ENCODE data around the gene ACYP2.
A peak's percentile ranks its signal among the peaks of the same experiment; 100 is the strongest.
"Not testable (repeated sequence)": the region's sequence is repeated elsewhere in the genome, so short reads cannot be mapped to it uniquely, and the experiment has no call there.

ACYP2 gene

DNA sequence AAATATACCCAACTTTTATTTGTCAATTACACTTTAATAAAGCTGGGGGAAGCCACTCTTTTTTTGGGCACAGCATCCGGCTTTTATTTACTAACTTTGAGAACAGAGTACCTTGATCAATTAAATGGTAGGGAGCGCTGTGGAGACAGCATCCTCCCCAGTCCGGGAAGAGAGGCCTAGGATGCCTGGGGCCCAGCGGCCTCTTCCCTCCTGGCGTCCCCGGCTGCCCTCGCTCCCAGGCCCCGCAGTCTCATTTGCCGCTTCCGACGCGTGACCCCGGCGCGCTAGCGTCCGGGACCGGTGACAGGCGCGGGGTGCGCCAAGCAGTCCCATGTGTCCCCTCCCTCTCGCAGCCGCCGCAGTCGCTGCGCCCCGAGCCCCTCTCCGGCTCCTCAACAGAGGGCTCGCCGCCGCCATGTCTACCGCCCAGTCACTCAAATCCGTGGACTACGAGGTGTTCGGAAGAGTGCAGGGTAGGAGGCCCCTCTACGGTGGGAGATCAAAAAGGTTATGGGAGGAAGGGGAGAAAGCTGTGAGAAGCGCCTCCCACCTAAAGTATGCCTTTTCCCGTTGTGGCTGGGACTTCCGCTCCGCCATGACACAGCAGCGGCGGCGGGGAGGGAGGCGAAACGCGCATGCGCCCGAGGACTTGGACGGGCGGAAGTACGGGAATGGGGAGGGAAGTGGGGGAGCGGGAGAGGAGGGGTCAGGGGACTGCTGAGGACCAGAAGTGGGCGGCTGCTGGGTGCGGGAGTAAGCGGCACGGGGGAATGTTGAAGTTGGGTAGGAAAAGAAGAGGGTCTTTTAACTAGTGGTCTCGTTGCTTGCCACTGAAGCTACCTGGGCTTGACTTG, at the start of gene ACYP2:
Gene ACYP2, plus strand, starts transcription at position 332 of the 854 bp plus-strand sequence.
- DNase-seq: peak; percentile 83 to 90 (median 86)

DNA sequence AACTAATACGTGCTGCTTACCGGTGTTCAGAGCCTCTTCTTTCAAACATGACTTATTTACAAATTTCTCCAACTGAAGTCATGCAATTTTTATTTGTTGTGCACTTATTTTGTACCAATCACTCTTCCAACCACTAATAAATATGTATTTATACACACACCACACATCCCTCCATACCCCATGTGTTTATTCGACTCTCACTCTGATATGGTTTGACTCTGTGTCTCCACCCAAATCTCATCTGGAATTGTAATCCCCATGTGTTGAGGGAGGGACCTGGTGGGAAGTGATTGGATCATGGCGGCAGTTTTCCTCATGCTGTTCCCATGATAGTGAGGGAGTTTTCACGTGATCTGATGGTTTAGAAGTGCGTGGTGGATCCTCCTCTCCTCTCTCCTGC, 49.5 kb upstream of the ACYP2 start:
- DNase-seq: no peak

DNA sequence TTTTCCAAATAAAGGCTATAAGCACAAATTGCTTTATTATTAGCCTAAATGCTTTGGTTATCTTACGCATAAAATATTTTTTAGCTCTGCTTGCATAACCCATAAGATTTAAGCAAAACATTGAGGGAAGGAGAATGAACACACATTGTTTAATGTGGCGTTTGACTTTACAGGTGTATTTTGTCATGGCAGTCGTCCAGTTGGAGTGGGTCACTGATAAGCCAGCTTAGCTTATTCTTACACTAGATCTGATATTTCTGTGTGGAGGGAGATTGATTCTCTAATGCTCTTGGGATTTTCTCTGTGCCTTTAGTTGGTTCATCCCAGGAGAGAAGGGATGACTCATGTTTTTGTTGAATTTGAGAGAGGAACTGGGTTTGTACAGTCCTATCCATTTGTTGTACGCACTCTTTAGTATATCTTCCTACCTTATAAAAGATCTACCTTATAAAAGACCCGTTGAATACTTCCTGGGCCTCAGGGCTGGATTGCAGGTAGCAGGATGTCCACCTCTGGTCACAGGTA, 47.5 kb upstream of the ACYP2 start:
- DNase-seq: no peak

DNA sequence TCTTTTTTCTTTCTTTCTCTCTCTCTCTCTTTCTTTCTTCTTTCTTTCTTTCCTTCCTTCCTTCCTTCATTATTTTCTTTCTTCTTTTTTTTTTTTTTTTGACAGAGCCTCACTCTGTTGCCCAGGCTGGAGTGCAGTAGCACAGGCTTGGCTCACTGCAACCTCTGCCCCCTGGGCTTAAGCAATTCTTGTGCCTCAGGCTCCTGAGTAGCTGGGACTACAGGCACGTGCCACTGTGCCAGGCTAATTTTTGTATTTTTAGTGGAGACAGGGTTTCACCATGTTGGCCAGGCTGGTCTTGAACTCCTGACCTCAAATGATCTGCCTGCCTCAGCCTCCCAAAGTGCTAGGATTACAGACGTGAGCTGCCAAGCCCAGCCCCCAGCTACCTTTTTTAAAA, 42.9 kb upstream of the ACYP2 start:
- DNase-seq: not testable (repeated sequence)

DNA sequence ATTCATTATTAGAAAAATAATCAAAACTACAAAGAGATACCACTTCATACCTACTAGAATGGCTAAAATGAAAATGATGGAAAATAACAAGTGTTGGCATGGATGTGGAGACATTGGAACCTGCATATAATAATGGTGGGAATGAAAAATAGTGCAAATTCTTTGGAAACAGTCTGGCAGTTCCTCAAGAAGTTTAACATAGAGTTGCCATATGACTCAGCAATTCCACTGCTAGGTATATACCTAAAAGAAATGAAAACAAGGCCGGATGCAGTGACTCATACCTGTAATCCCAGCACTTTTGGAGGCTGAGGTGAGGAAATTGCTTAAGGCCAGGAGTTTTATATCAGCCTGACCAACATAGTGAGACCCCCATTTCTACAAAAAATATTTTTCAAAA, 41.6 kb upstream of the ACYP2 start:
- DNase-seq: no peak

DNA sequence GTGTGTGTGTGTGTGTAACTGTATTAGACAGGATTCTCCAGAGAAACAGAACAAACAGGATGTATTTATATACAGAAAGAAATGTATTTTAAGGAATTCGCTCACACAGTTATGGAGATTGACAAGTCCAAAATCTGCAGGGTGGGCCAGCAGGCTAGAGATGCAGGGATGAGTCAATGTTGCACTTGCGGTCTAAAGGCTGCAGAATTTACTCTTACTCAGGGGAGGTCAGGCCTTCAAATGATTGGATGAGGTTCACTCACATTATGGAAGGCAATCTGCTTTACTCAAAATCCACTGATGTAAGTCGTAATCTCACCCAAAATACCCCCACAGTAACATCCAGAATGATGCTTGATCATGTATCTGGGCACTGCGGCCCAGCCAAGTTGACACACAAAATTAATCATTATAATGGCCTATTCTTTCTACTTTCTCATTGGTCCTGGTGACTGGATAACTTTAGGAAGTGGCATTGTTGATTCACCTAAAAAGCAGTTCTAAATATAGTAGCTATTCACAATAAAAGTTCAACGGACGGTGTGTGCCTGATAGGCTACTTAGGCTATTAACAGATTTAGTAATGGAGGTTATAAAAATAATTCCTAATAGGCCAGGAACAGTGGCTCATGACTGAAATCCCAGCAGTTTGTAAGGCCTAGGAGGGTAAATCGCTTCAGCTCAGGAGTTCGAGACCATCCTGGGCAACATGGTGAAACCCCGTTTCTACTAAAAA, 40.6 kb upstream of the ACYP2 start:
- DNase-seq: no peak

DNA sequence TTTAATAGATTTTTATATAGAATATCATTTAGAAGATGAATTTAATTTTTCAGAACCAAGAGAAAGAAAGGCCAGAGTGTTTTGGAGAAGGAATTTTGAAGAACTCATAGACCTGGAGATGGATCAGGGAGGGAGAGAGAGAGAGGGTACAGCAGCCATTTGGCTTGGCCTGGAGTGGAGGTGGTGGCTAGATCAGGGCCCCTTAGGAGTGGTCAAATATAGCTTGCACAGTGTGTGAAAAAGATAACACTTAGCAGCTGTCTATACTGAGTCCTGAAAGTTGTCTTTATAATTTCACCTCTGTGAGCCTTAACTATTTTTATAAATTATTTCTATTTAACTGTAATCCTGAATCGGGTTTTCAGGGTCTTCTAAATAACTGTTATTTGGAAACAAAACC, 38.8 kb upstream of the ACYP2 start:
- DNase-seq: no peak

DNA sequence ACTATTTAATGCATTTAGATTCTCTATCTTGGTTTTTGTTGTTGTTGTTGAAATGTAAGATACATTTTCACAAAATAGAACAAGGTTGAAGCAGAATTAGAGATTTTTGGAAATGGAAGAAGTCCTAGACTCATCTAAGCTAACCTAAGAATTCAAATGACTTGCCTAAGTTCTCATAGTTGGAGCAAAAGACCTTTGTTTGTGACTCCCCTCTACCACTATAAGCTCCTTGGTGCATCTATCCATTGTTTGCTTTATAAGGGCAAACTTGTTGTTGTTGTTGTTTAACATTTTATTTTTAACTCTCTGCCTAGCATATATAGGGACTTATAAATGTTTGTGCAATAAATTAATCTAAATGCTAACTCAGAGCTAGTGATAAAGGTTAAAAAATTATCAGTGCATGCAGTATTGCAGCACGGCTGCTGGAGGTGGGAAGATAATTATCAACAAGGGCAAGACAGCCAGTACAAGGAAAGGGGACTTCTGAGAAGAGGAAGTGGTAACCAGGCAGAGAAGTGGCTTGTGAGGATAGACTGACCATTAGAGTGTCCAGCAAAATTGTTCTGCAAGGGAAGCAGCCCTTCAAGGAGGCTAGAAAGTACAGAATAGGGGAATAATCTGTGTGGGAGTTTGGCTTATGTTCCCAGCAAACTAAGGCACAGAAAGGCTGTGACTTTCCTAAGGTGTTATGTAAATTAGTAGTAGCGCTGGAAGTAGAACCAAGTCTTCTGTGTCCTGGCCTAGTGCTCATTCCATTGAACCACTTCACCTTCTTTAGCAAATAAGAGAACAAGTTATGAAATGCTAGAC, 38.1 kb upstream of the ACYP2 start:
- DNase-seq: no peak

DNA sequence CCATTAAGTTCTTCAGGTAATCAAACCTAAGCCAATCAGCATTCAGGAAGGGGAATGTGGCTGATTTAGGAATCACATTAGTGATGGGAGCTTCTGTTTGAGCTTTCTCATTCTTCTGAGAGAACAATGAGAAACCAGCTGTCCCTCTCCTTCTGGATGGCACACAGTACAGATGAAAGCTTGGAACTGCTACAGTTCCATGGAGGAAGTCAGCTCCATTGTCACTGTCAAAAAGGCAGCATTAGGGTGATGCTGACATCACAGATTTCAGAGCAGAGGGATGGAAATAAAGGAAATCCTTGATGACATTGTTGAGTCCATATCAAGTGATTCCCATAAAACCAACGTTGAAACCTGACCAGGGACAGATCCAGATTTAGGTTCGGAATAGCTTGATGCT, 36.1 kb upstream of the ACYP2 start:
- no peak for DNase-seq

DNA sequence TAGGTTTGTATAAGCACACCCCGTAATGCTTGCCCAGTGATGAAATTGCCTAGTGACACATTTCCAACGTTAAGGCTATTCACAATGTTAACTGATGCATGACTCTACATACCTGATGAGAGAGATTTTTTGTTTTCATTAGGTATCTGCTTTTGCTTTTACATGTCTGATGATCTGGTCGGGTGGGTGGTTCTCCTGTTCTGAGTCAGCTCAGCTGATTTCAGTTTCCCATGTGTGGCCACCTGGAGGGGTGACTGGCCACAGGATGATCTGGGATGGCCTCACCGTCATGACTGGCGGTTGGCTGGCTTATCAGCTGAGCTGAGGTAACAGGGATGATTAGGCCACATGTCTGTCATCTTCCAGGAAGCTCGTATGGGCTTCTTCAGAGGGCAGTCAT, 33.8 kb upstream of the ACYP2 start:
- DNase-seq: no peak

DNA sequence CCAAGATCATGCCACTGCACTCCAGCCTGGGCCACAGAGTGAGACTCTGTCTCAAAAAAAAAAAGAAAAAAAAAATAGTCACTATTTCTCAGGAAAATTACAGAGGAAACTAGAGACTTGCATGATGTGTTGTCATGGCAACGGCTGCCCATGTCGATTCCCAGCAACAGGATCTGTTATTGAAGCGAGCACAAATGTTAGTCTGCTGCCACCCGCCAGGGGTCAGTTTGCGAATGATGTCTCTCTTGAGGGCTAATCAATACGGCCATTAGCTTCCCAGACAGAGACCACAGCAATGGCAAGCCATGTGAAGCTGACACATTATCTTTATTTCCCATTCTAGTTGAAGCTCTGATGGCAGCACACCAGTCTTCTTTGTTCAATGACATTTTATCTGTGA, 32.4 kb upstream of the ACYP2 start:
- no peak for DNase-seq

DNA sequence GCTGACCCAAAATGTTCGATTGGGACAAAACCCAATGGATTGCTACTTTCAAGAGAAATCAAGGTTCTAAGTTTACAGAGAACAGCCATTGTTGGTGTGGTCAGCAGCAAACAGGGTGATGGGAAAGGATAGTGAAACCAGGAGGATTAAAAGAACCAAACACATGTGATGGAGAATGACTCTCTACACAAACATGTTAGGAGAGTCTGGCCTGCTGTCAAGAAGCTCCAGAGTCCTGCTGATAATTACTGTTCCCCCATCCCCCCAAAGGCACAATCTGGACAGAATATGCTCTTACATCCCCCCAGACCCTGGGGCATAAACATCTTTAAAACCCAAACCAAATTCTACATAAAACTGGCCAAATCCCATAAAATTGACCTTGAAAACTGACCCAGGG, 32.0 kb upstream of the ACYP2 start:
- no peak for DNase-seq

DNA sequence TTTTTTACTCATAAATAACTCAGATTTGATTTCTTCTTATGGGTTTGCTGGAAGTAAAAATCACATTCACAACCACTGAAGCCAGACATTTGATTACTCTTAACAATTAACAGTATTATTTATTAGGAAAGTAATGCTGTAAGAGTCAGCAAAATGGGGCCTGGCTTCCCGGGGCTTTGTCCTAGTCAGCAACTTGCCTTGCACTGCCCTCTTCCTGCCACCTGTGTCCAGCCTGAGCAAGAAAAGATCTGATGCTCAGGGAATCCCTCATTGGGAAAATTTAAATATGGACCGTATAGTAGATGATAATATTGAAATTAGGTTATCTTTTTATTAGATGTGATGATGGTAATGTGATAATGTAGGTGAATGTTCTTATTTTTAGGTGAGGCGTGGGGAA, 30.8 kb upstream of the ACYP2 start:
- DNase-seq: no peak

DNA sequence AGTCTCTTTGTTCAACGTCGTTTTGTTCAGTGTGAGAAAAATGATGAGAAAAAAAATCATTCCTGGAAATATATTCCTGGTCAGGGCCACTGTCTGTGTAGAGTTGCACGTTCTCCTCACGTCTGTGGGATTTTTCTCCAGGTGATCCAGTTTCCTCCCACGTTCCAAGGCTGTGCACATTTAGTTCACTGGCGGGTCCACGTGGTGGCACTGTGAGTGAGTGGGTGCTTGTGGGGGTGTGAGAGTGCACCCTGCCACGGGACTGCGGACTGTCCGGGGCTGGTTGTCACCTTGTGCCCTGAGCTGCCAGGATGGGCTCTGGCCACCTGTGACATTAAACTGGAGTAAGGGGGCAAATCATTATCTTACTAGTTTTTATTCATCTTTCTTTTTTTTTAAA, 30.3 kb upstream of the ACYP2 start:
- no peak for DNase-seq

DNA sequence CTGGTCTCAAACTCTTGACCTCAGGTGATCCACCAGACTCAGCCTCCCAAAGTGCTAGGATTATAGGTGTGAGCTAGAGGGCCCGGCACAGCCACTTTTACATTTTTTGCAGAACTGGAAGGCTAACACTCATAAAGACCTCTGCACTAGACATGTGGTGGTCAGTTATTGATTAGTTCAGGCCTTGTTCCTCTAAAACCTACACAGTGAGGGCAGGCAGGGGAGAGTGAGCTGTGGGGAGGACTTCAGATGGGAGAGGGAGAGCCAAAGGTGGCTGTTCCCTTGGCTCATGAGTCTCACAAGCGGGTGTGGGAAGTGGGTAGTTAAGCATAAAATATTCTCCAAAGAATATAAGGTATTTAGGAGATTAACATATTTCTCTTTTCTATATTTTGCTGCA, 29.3 kb upstream of the ACYP2 start:
- DNase-seq: no peak

DNA sequence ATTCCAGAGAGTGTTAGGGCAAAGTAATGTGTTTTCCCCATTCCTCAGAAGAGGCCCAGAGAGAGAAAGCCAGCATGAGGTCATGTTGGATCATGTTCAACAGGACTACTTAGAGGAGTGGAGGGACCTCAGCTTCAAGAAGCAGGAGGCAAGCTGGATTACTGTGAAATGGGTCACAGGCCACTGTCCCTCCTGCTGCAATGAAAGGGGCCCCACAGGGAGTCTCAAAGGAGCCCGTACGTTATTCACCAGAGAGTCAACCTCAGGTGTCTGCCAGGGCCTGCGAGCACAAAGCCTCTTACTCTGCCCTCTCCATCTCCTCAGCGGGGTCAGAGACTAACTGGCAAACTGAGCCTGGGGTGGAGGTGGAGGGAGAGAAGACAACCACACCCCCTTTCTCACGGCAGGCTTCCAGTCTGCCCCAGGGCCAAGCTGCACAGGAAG, 27.2 kb upstream of the ACYP2 start:
- DNase-seq: no peak

DNA sequence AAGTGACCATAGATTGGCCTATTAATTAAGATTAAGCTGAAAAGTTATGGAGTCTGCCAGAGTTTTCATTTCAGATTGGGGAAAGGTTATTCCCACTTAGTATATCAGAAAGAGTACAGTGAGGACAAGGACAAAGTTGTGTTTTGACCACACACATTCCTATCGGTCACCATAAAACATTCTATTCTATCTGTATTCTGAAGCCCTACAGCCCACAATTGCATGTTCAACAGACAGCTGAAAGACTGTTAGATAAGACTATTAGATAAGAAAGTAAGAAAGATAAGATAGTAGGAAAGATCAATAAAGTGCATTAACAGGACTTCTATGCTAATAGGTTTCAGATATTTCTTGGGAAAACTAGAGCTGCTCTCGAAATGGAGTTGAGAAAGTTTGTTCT, 26.7 kb upstream of the ACYP2 start:
- DNase-seq: no peak

DNA sequence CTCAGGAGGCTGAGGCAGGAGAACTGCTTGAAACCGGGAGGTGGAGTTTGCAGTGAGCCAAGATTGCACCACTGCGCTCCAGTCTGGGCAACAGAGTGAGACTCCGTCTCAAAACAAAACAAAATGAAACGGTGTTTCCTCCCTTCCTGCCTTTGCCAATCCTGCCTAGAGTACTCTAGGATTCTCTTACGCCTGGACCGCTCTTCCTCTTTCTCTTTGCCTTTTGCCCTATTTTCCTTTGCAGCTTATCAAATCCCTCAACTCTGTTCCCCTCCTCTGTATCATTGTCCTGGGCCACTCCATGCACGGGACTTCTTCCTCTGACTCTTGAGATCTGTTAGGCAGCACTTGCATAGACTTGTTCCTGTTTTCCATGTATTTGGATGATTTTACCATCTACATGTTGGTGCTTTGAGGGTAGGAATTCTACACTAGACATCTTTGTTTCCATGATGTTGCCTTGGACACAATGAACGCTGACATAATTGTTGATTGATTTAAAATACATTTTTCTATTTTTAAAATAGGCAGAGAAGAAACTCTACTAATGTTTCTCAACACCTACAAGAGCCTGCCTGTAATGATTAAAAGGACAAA, 24.8 kb upstream of the ACYP2 start:
- DNase-seq: no peak

DNA sequence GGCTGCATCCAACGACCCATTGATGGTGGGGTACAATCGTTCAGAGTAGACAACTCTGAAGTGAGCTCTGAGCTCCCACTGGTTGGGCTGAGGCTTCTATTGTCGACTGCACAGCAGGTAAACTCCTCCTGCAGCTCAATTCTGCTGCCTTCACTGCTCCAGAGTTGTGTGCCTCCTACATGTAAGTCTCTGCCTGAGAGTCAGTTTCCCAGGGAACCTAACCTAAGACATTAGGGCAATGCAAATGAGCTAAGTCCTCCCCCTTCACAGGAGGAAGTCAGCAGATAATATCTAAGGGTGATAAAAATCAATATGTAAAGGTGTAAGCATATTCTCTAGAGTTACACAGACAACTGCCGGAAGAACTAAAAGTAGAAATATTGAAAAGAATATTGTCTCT, 22.5 kb upstream of the ACYP2 start:
- DNase-seq: no peak

DNA sequence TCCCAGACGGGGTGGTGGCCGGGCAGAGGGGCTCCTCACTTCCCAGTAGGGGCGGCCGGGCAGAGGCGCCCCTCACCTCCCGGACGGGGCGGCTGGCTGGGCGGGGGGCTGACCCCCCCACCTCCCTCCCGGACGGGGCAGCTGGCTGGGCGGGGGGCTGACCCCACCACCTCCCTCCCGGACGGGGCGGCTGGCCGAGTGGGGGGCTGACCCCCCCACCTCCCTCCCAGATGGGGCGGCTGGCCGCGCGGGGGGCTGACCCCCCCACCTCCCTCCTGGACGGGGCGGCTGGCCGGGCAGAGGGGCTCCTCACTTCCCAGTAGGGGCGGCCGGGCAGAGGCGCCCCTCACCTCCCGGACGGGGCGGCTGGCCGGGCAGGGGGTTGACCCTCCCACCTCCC, 20.0 kb upstream of the ACYP2 start:
- not testable (repeated sequence) for DNase-seq

DNA sequence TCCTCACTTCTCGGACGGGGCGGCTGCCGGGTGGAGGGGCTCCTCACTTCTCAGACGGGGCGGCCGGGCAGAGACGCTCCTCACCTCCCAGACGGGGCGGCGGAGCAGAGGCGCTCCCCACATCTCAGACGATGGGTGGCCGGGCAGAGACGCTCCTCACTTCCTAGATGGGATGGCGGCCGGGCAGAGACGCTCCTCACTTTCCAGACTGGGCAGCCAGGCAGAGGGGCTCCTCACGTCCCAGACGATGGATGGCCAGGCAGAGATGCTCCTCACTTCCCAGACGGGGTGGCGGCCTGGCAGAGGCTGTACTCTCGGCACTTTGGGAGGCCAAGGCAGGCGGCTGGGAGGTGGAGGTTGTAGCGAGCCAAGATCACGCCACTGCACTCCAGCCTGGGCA, 19.3 kb upstream of the ACYP2 start:
- not testable (repeated sequence) for DNase-seq

DNA sequence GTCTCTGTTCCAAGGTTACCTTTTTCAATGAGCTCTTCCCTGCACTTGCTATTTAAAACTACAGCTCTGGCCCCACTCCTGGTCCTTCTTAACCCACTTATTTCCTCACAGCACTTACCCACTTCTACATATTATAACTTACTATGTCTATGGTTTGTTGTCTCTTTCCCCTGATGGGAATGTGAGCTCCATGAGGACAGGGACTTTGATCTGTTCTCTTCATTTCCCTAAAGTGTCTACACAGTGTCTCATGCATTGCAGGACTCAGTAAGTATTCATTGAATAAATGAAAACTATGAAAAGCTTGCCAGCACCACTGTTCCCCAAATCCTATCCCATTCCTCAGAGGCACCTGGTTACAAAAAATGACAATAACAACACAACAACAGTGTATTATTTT, 18.3 kb upstream of the ACYP2 start:
- no peak for DNase-seq

DNA sequence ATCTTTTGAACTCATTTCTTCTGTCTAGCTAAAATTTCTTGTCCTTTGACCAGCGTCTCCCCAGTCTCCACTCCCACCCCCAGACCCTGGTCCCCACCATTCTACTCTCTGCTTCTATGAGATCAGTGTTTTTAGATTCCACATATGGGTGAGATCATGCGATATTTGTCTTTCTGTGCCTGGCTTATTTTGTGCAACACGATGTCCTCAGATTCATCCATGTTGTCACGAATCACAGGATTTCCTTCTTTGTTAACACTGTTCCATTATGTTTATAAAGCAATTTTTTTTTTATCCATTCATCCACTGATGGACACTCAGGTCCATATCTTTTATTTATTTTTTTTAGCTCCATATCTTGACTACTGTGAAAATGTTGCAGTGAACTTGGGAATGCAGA, 16.0 kb upstream of the ACYP2 start:
- no peak for DNase-seq
